K562 (cell line): ENCODE data around the gene TNRC6B. TPM values are rescaled to one million over a fixed set of nuclear protein-coding genes. Genes with fewer than 3 reads are reported as not detected.
A peak's percentile ranks its signal among the peaks of the same experiment; 100 is the strongest.

Experiments
- ATAC-seq: fragments of 200-7000 bp; cut with Tn5 transposase; 3 replicates; pipeline ENCODE4 v1.9.1; 2020; ENCODE audit warnings: moderate library complexity
- BruUV-seq: library from RNA; stranded (reverse); fragments of 400-500 nt; replicated peaks from 2 replicates; lab custom pipeline; 2021; lab: Mats Ljungman, UMichigan
- CTCF ChIA-PET: fragments of 300-600 bp; formaldehyde crosslinking; extraction: SDS; loops from one replicate; lab custom pipeline; 2021; ENCODE audit warnings: low intra/inter-chr PET ratio; lab: Yijun Ruan, JAX
- POLR2A ChIA-PET: fragments of 300-600, 350-650 bp; sonication (Branson Sonifier 250); formaldehyde crosslinking; extraction: SDS; loops from one replicate; lab custom pipeline; 2021; ENCODE audit warnings: antibody characterized with exemption, inconsistent platforms; lab: Yijun Ruan, JAX
- DNase-seq, 4 experiments: peaks; one replicate each; pipeline versions ENCODE4 v3.0.0 to v3.0.0-alpha.2; 2011 to 2018; ENCODE audit warnings: low spot score in 3 of 4, mixed read lengths in 3 of 4; ENCODE audit errors: extremely low read depth in 1 of 4
- FAIRE-seq: peaks from 2 replicates; lab custom pipeline; 2011; peaks lifted over from hg19 to GRCh38; lab: Jason Lieb, UNC
- H2AFZ ChIP-seq: 2 replicates; pipeline ENCODE4 v1.6.0; 2011; ENCODE audit warnings: low read depth, low read length, control low read depth, inconsistent platforms
- H3K27ac ChIP-seq: fragments of 200-600 bp; 3 replicates; pipeline ENCODE4 v1.8.0; 2011; ENCODE audit warnings: low read depth, mild to moderate bottlenecking, control low read depth, inconsistent platforms, low read length, moderate library complexity, mixed read lengths; ENCODE audit errors: extremely low read depth
- H3K27me3 ChIP-seq, 2 experiments: fragments of 300-600 bp in 1 of 2; 2 replicates in 1 of 2; 3 replicates in 1 of 2; pipeline versions ENCODE4 v1.6.0 to v1.8.0; 2011; ENCODE audit warnings: inconsistent platforms in 2 of 2, low read length in 2 of 2, mild to moderate bottlenecking in 1 of 2, mixed read lengths in 1 of 2, moderate library complexity in 1 of 2; ENCODE audit not compliant: control insufficient read depth in 2 of 2, insufficient read depth in 2 of 2
- H3K36me3 ChIP-seq: fragments of 300-600 bp; 3 replicates; pipeline ENCODE4 v1.8.0; 2011; ENCODE audit warnings: mild to moderate bottlenecking, low read length, inconsistent platforms; ENCODE audit not compliant: control insufficient read depth, insufficient read depth
- H3K4me1 ChIP-seq, 2 experiments: fragments of 200-600 bp in 1 of 2; replicated peaks in 1 of 2; 2 replicates in 1 of 2; 3 replicates in 1 of 2; pipeline versions ENCODE4 v1.5.1 to v1.8.0; 2011; ENCODE audit warnings: inconsistent platforms in 2 of 2, low read length in 2 of 2, mild to moderate bottlenecking in 1 of 2, mixed read lengths in 1 of 2, moderate library complexity in 1 of 2; ENCODE audit not compliant: control insufficient read depth in 2 of 2, insufficient read depth in 2 of 2
- H3K4me2 ChIP-seq: 2 replicates; pipeline ENCODE4 v1.6.1; 2011; ENCODE audit warnings: low read length, control low read depth, inconsistent platforms, mixed read lengths; ENCODE audit not compliant: insufficient read depth
- H3K4me3 ChIP-seq: fragments of 200-600 bp; sonication (generic), shearing (Covaris generic); 2 replicates; pipeline ENCODE4 v1.5.1; 2016; ENCODE audit warnings: control low read depth, inconsistent platforms
- H3K79me2 ChIP-seq: fragments of 200-600 bp; 3 replicates; pipeline ENCODE4 v1.8.0; 2011; ENCODE audit warnings: low read length, inconsistent platforms; ENCODE audit not compliant: control insufficient read depth, insufficient read depth
- H3K9ac ChIP-seq, 2 experiments: 2 replicates each; pipeline versions ENCODE4 v1.6.0 to v1.6.1; 2011; ENCODE audit warnings: low read depth in 2 of 2, low read length in 2 of 2, control low read depth in 1 of 2, inconsistent platforms in 1 of 2, mild to moderate bottlenecking in 1 of 2, mixed read lengths in 1 of 2; ENCODE audit not compliant: insufficient read depth in 1 of 2
- H3K9me1 ChIP-seq: one replicate; pipeline ENCODE4 v1.6.0; 2011; ENCODE audit warnings: inconsistent platforms, mild to moderate bottlenecking, low read length, moderate library complexity; ENCODE audit not compliant: control insufficient read depth, insufficient read depth
- H3K9me3 ChIP-seq: replicated peaks from 2 replicates; pipeline ENCODE4 v1.5.1; 2011; ENCODE audit warnings: low read depth, low read length, inconsistent platforms; ENCODE audit not compliant: control insufficient read depth, insufficient read depth
- H4K20me1 ChIP-seq: replicated peaks from 2 replicates; pipeline ENCODE4 v1.6.1; 2011; ENCODE audit warnings: low read length, inconsistent platforms, mixed read lengths; ENCODE audit not compliant: control insufficient read depth, insufficient read depth
- ARID1B ChIP-seq: fragments of 450-650 bp; IDR thresholded peaks from 2 replicates; pipeline ENCODE4 v1.6.1; 2016; ENCODE audit warnings: antibody characterized with exemption, mild to moderate bottlenecking, inconsistent platforms
- ATF3 ChIP-seq, 2 experiments: fragments of 450-650 bp in 1 of 2; sonication (generic) in 1 of 2; formaldehyde crosslinking in 1 of 2; IDR thresholded peaks in 1 of 2; conservative IDR thresholded peaks in 1 of 2; 2 replicates each; pipeline versions ENCODE4 v1.6.1 to v1.8.1; 2016 to 2023; ENCODE audit warnings: mild to moderate bottlenecking in 2 of 2, moderate library complexity in 2 of 2, inconsistent platforms in 1 of 2, missing genetic modification reagents in 1 of 2
- ATF7 ChIP-seq: fragments of 450-650 bp; IDR thresholded peaks from 2 replicates; pipeline ENCODE4 v1.7.1; 2014; ENCODE audit warnings: mild to moderate bottlenecking, moderate library complexity
- BRD9 ChIP-seq: fragments of 450-650 bp; IDR thresholded peaks from 2 replicates; pipeline ENCODE4 v1.6.1; 2018; ENCODE audit warnings: low read depth; ENCODE audit not compliant: partially characterized antibody
- C11orf30 ChIP-seq: fragments of 450-650 bp; IDR thresholded peaks from 2 replicates; pipeline ENCODE4 v1.6.1; 2016; ENCODE audit warnings: low read depth, mild to moderate bottlenecking
- CEBPG ChIP-seq, 3 experiments: fragments of 200-800 bp in 1 of 3; sonication (Bioruptor generic) in 1 of 3; sonication (generic) in 1 of 3; formaldehyde crosslinking in 1 of 3; IDR thresholded peaks in 2 of 3; conservative IDR thresholded peaks in 1 of 3; 2 replicates each; pipeline versions ENCODE4 v1.6.1 to v1.8.0; 2016 to 2022; ENCODE audit warnings: missing compliant biosample characterization in 2 of 3, missing genetic modification characterization in 2 of 3, mild to moderate bottlenecking in 1 of 3, missing genetic modification reagents in 1 of 3
- FOXA1 ChIP-seq: fragments of 450-650 bp; IDR thresholded peaks from 2 replicates; pipeline ENCODE4 v1.6.1; 2016; ENCODE audit warnings: mild to moderate bottlenecking, borderline replicate concordance
- KLF10 ChIP-seq: fragments of 250-450 bp; sonication (Bioruptor Pico); IDR thresholded peaks from 2 replicates; pipeline ENCODE4 v1.6.1; 2021; ENCODE audit warnings: matching md5 sums
- MAFF ChIP-seq: IDR thresholded peaks from 2 replicates; pipeline ENCODE4 v1.6.1; 2012; ENCODE audit warnings: low read length, improper control_type of control experiment
- MAFG ChIP-seq: fragments of 450-650 bp; conservative IDR thresholded peaks from 2 replicates; pipeline ENCODE4 v1.6.1; 2016; ENCODE audit warnings: missing genetic modification characterization, missing compliant biosample characterization
- NFXL1 ChIP-seq: fragments of 450-650 bp; formaldehyde crosslinking; IDR thresholded peaks from 2 replicates; pipeline ENCODE4 v1.4.0; 2021; ENCODE audit warnings: mild to moderate bottlenecking
- SIN3B ChIP-seq: fragments of 450-650 bp; IDR thresholded peaks from 2 replicates; pipeline ENCODE4 v1.6.1; 2017; ENCODE audit warnings: low read depth, mild to moderate bottlenecking, moderate library complexity
- TBP ChIP-seq: optimal IDR thresholded peaks from 2 replicates; pipeline ENCODE3; 2011; ENCODE audit warnings: low read depth, low read length, improper control_type of control experiment
- XRCC5 ChIP-seq: fragments of 200-400 bp; formaldehyde crosslinking; IDR thresholded peaks from 2 replicates; pipeline ENCODE4 v1.6.1; 2017; ENCODE audit warnings: low read depth, mild to moderate bottlenecking, low read length
- ZNF146 ChIP-seq: IDR thresholded peaks from one replicate; pipeline ENCODE4 v1.6.1; 2018; ENCODE audit warnings: missing compliant biosample characterization; ENCODE audit not compliant: unreplicated experiment
- whole genome bisulfite sequencing: fragments of 100-300 bp; shearing (Covaris generic); methylation state at CpG from one replicate; pipeline ENCODE4 v1.1.6; 2016; ENCODE audit warnings: low coverage, mixed read lengths; ENCODE audit not compliant: insufficient coverage; ENCODE audit errors: missing lambda C conversion rate; 5-methylcytosine and 5-hydroxymethylcytosine counted together
- in situ Hi-C: fragments of 300-500 bp; cut with MboI; formaldehyde crosslinking; loops from 4 replicates; pipeline ENCODE4 v1.15.0; 2018; ENCODE audit warnings: inconsistent platforms, mixed read lengths
- intact Hi-C: fragments of 100-400 bp; cut with micrococcal nuclease; formaldehyde crosslinking; loops from 2 replicates; pipeline ENCODE4 v1.14.2; 2022
- polyA plus RNA-seq, 8 experiments: library from polyadenylated mRNA; depleted of rRNA in 4 of 8; stranded (reverse) in 5 of 8; unstranded in 3 of 8; fragments of >200 nt; fragmentation: Nextera tagmentation in 2 of 8; fragmentation: Illumina TruSeq in 1 of 8; extraction: Ambion mirVana in 2 of 8; extraction: Trizol in 1 of 8; gene quantifications; 2 replicates each; pipeline versions ENCODE4 v1.2.1 to v1.2.3, GENCODE V29; 2011 to 2014; ENCODE audit warnings: inconsistent platforms in 1 of 8, missing spikeins in 1 of 8
- total RNA-seq, 7 experiments: library from RNA; depleted of rRNA in 6 of 7; stranded (reverse); fragments of >200 nt in 6 of 7; fragmentation: Illumina TruSeq in 2 of 7; extraction: Trizol in 2 of 7; gene quantifications; 2 replicates each; pipeline versions ENCODE4 v1.2.1 to v1.2.3, GENCODE V29; 2011 to 2021; ENCODE audit warnings: low replicate concordance in 1 of 7

Gene TNRC6B
- total and polyA plus RNA-seq, 9 of the 15 experiments (the other 6 are each of a cell fraction or from before 2014, with no cell fraction given), result 0.96 to 18.8 (median 10.8) TPM

- no peak overlapping the region for H3K9ac ChIP-seq
- FAIRE-seq (no peak), ATAC-seq (no peak), DNase-seq (no peak)
- no peak overlapping the region for H2AFZ ChIP-seq
- no peaks in the 10 kb centered on the region for H3K27me3 ChIP-seq
- H3K4me1 ChIP-seq, result peaks cover 11 to 12% of the 10 kb centered on the region in 2 experiments; a peak in 3 of 5 replicates
- peaks cover 35% of the 10 kb centered on the region for H3K79me2 ChIP-seq
- WGBS, result 83% methylated on average over 2 of the region's 3 CpGs
- H3K27ac ChIP-seq, result no peak overlapping the region
- H3K9me3 ChIP-seq, result no peaks in the 10 kb centered on the region
- no peak overlapping the region for H3K4me2 ChIP-seq
- no peaks in the 10 kb centered on the region for H4K20me1 ChIP-seq
- no peak overlapping the region for H3K4me3 ChIP-seq
- CTCF ChIA-PET, result no interaction called here
- no TSS peak for BruUV-seq
- intact Hi-C loops, result no loop called here
- TF ChIP-seq CEBPG (CRISPR knock-in tag; IDR thresholded peaks at IDR 0.05) (no peak), CEBPG (tag; conservative IDR thresholded peaks at IDR 0.05 in 1 of 2, IDR thresholded peaks at IDR 0.05 in 1 of 2) (peak in 1 of 2 experiments; percentile 36; a peak in 1 of 4 replicates), XRCC5 (no peak)
- TF ChIP-seq, all 486 proteins: peak for 1
- in situ Hi-C loops, result no loop called here
- H3K9me1 ChIP-seq, result no peaks in the 10 kb centered on the region
- POLR2A ChIA-PET, result interaction anchor here (0.7 to 0.8 kb wide), 2 partner anchors 13 to 31 kb away, joined by 3 read pairs; no protein-coding TSS in a partner anchor
- H3K36me3 ChIP-seq, result no peaks in the 10 kb centered on the region; the same call in 1 of the 3 replicates
Observed at GRCh38 chr22:40381461-40381860, 203.7 kb downstream of the TNRC6B start.

DNA sequence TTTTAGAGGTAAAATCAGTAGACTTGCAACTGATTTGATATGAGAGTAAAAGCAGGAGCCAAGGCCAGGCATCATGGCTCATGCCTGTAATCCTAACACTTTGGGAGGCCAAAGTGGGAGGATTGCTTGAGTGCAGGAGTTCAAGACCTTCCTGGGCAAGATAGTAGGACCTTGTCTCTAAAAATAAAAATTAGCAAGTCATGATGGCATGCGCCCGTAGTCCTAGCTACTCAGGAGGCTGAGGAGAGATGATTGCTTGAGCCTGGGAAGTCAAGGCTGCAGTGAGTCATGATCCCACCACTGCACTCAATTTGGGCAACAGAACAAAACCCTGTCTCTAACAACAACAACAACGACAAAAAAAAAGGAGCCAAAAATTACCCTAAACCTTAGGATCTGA is 206.2 kb downstream of the TNRC6B start:
- no peaks in the 10 kb centered on the region for H4K20me1 ChIP-seq
- ChIA-PET CTCF (no interaction called here), POLR2A (interaction anchor here (0.6 to 1.4 kb wide), 2 partner anchors 11 to 214 kb away, joined by 3 to 6 read pairs; no protein-coding TSS in a partner anchor)
- H3K4me1 ChIP-seq, result peaks cover 19 to 27% of the 10 kb centered on the region in 2 experiments; a peak in 4 of 5 replicates
- H3K4me3 ChIP-seq, result no peak overlapping the region
- WGBS, result 4% methylated on average over 3 of the region's 3 CpGs
- no peaks in the 10 kb centered on the region for H3K27me3 ChIP-seq
- H2AFZ ChIP-seq, result no peak overlapping the region
- no peaks in the 10 kb centered on the region for H3K9me3 ChIP-seq
- H3K4me2 ChIP-seq, result no peak overlapping the region
- no TSS peak for BruUV-seq
- peak in 1 of 4 experiments; percentile 76 for DNase-seq
- peaks cover 2% of the 10 kb centered on the region; the same call in 1 of the 3 replicates for H3K36me3 ChIP-seq
- no peak overlapping the region for H3K9ac ChIP-seq
- in situ Hi-C loops, result no loop called here
- intact Hi-C loops, result no loop called here
- H3K9me1 ChIP-seq, result no peaks in the 10 kb centered on the region
- ATAC-seq, result peak; percentile 60
- peaks cover 30% of the 10 kb centered on the region for H3K79me2 ChIP-seq
- FAIRE-seq, result peak; percentile 89
- H3K27ac ChIP-seq, result peak overlapping the region; percentile 2; the same call in 1 of the 3 replicates
- TF ChIP-seq FOXA1, result no peak
- no peak for TF ChIP-seq TBP
- peak; percentile 88 for TF ChIP-seq MAFG (tag)
- no peak for TF ChIP-seq SIN3B
- TF ChIP-seq ATF7, result no peak
- TF ChIP-seq KLF10 (CRISPR knock-in tag), result no peak
- peak; percentile 82 for TF ChIP-seq C11orf30
- peak; percentile 50; the same call in 1 of the 2 replicates for TF ChIP-seq MAFF
- peak; percentile 66 for TF ChIP-seq ARID1B
- TF ChIP-seq ATF3 (IDR thresholded peaks at IDR 0.05), result peak; percentile 66
- no peak for TF ChIP-seq ATF3 (CRISPR knock-in tag; conservative IDR thresholded peaks at IDR 0.05)
- TF ChIP-seq ZNF146 (CRISPR knock-in tag), result no peak
- no peak for TF ChIP-seq BRD9
- no peak for TF ChIP-seq NFXL1 (CRISPR knock-in tag)
